Smooth muscle cell (in vitro differentiated cells): Measurements from ENCODE around the gene TSPAN17. TPM values are rescaled to one million over a fixed set of nuclear protein-coding genes. Genes with fewer than 3 reads are reported as not detected.
A peak's percentile ranks its signal among the peaks of the same experiment; 100 is the strongest.

Source experiments
- DNase-seq: peaks from one replicate; lab custom pipeline; 2025; ENCODE audit not compliant: unreplicated experiment; lab: John Stamatoyannopoulos, UW
- H2AFZ ChIP-seq: fragments of 200-600 bp; sonication (generic); 2 replicates; pipeline ENCODE4 v1.6.0; 2016; ENCODE audit warnings: antibody characterized with exemption, low read depth, mild to moderate bottlenecking
- H3F3A ChIP-seq: fragments of 200-600 bp; sonication (generic); 2 replicates; pipeline ENCODE4 v1.6.0; 2017; ENCODE audit warnings: antibody characterized with exemption, low read depth
- H3K27ac ChIP-seq: fragments of 200-600 bp; sonication (generic); 2 replicates; pipeline ENCODE4 v1.5.1; 2016; ENCODE audit warnings: low read depth, mild to moderate bottlenecking
- H3K27me3 ChIP-seq: fragments of 200-600 bp; sonication (generic); 2 replicates; pipeline ENCODE4 v1.6.1; 2016; ENCODE audit warnings: low read depth, mild to moderate bottlenecking
- H3K36me3 ChIP-seq: fragments of 200-600 bp; sonication (generic); 2 replicates; pipeline ENCODE4 v1.5.1; 2016; ENCODE audit warnings: low read depth
- H3K4me1 ChIP-seq: fragments of 200-600 bp; sonication (generic); 2 replicates; pipeline ENCODE4 v1.5.1; 2016; ENCODE audit warnings: low read depth
- H3K4me2 ChIP-seq: fragments of 200-600 bp; sonication (generic); 2 replicates; pipeline ENCODE4 v1.6.0; 2016; ENCODE audit warnings: mild to moderate bottlenecking
- H3K4me3 ChIP-seq: fragments of 200-600 bp; sonication (generic); 2 replicates; pipeline ENCODE4 v1.5.1; 2016; ENCODE audit warnings: mild to moderate bottlenecking
- H3K79me2 ChIP-seq: fragments of 200-600 bp; sonication (generic); 2 replicates; pipeline ENCODE4 v1.6.0; 2016; ENCODE audit warnings: low read depth, mild to moderate bottlenecking
- H3K9ac ChIP-seq: fragments of 200-600 bp; sonication (generic); 2 replicates; pipeline ENCODE4 v1.6.0; 2016; ENCODE audit warnings: low read depth
- H3K9me3 ChIP-seq: fragments of 200-600 bp; sonication (generic); replicated peaks from 2 replicates; pipeline ENCODE4 v1.5.1; 2016; ENCODE audit warnings: low read depth
- H4K20me1 ChIP-seq: fragments of 200-600 bp; sonication (generic); 2 replicates; pipeline ENCODE4 v1.6.0; 2016; ENCODE audit warnings: low read depth
- CTCF ChIP-seq: fragments of 200-600 bp; sonication (generic); IDR thresholded peaks from 2 replicates; pipeline ENCODE4 v1.5.1; 2017; ENCODE audit warnings: borderline replicate concordance, mild to moderate bottlenecking, antibody characterized with exemption; ENCODE audit not compliant: insufficient read depth, poor library complexity, severe bottlenecking
- WGBS: methylation state at CpG from one replicate; pipeline ENCODE4 v1.1.7; 2016; ENCODE audit warnings: low lambda C conversion rate; 5-methylcytosine and 5-hydroxymethylcytosine counted together
- polyA plus RNA-seq: library from polyadenylated mRNA; unstranded; fragments of >200 nt; fragmentation: Nextera tagmentation; extraction: Ambion mirVana; gene quantifications from 2 replicates; pipeline ENCODE4 v1.2.1, GENCODE V29; 2016
- total RNA-seq: library from RNA; depleted of rRNA; stranded (reverse); fragments of >200 nt; gene quantifications from 2 replicates; pipeline ENCODE4 v1.2.3, GENCODE V29; 2014

TSPAN17 gene
- total and polyA plus RNA-seq, 2 experiments from 2014 or later: 29.7 to 31.0 TPM

- no peaks in the 10 kb centered on the region for H3F3A ChIP-seq
- TF ChIP-seq CTCF: no peak
- no peaks in the 10 kb centered on the region for H4K20me1 ChIP-seq
- H3K36me3 ChIP-seq: no peaks in the 10 kb centered on the region
- H3K4me1 ChIP-seq: peaks cover 6% of the 10 kb centered on the region
- no peak overlapping the region for H3K9ac ChIP-seq
- DNase-seq: no peak
- H3K4me3 ChIP-seq: no peak overlapping the region
- peaks cover 53% of the 10 kb centered on the region for H3K27me3 ChIP-seq
- 82% methylated on average over 7 of the region's 7 CpGs for WGBS
- no peak overlapping the region for H2AFZ ChIP-seq
- no peaks in the 10 kb centered on the region for H3K9me3 ChIP-seq
- no peaks in the 10 kb centered on the region for H3K79me2 ChIP-seq
- no peak overlapping the region for H3K27ac ChIP-seq
- H3K4me2 ChIP-seq: no peak overlapping the region
Observed at GRCh38 chr5:176616511-176616910, 30.8 kb upstream of the TSPAN17 start.

GRCh38 chr5:176618783-176619182, 28.5 kb upstream of the TSPAN17 start:
- Histone ChIP-seq H3K27ac (no peak overlapping the region), H3K9me3 (no peaks in the 10 kb centered on the region), H2AFZ (no peak overlapping the region), H3K36me3 (no peaks in the 10 kb centered on the region), H3K79me2 (no peaks in the 10 kb centered on the region), H4K20me1 (no peaks in the 10 kb centered on the region), H3K4me1 (peaks cover 6% of the 10 kb centered on the region), H3F3A (no peaks in the 10 kb centered on the region), H3K9ac (no peak overlapping the region), H3K27me3 (peaks cover 68% of the 10 kb centered on the region), H3K4me3 (no peak overlapping the region), H3K4me2 (no peak overlapping the region)
- TF ChIP-seq CTCF: no peak
- 56% methylated on average over 19 of the region's 19 CpGs for WGBS
- no peak for DNase-seq

GRCh38 chr5:176619203-176619568, 28.1 kb upstream of the TSPAN17 start:
- Histone ChIP-seq H3K4me3 (no peak overlapping the region), H3K9ac (no peak overlapping the region), H2AFZ (no peak overlapping the region), H3K9me3 (no peaks in the 10 kb centered on the region), H3F3A (no peaks in the 10 kb centered on the region), H3K27ac (no peak overlapping the region), H3K4me2 (no peak overlapping the region), H4K20me1 (no peaks in the 10 kb centered on the region), H3K4me1 (peaks cover 6% of the 10 kb centered on the region), H3K36me3 (no peaks in the 10 kb centered on the region), H3K27me3 (peaks cover 71% of the 10 kb centered on the region), H3K79me2 (no peaks in the 10 kb centered on the region)
- peak; percentile 10 for TF ChIP-seq CTCF
- 8% methylated on average over 15 of the region's 31 CpGs for WGBS
- peak; percentile 19 for DNase-seq

GRCh38 chr5:176619569-176620332, 27.5 kb upstream of the TSPAN17 start:
- Histone ChIP-seq H3K4me3 (no peak overlapping the region), H2AFZ (no peak overlapping the region), H3K36me3 (no peaks in the 10 kb centered on the region), H3F3A (no peaks in the 10 kb centered on the region), H4K20me1 (no peaks in the 10 kb centered on the region), H3K4me1 (peaks cover 6% of the 10 kb centered on the region), H3K9ac (no peak overlapping the region), H3K79me2 (no peaks in the 10 kb centered on the region), H3K27me3 (peaks cover 71% of the 10 kb centered on the region), H3K9me3 (no peaks in the 10 kb centered on the region), H3K27ac (no peak overlapping the region), H3K4me2 (peak overlapping the region; percentile 71)
- 26% methylated on average over 50 of the region's 59 CpGs for WGBS
- DNase-seq: no peak
- no peak for TF ChIP-seq CTCF
